ENCODE data around the gene MARCHF3.

Gene MARCHF3

GRCh38 chr5:126970517-126971017, 59.8 kb downstream of the MARCHF3 start:
- DNase-seq (ENCODE audit: extremely low spot score) = no peak
- TF ChIP-seq BHLHE40 (IDR thresholded peaks at IDR 0.05; ENCODE audit: borderline replicate concordance) (no peak), L3MBTL2 (conservative IDR thresholded peaks at IDR 0.05) (no peak), ZNF384 (IDR thresholded peaks at IDR 0.05) (no peak), TARDBP (IDR thresholded peaks at IDR 0.05) (no peak), ARNT (IDR thresholded peaks at IDR 0.05) (no peak), LEF1 (IDR thresholded peaks at IDR 0.05; ENCODE audit: borderline replicate concordance) (no peak), FOXA1 (IDR thresholded peaks at IDR 0.05) (no peak), ELF4 (IDR thresholded peaks at IDR 0.05) (no peak), HDGF (IDR thresholded peaks at IDR 0.05; ENCODE audit: borderline replicate concordance) (no peak)
- ChIA-PET POLR2A (no interaction called here), CTCF (interaction anchor here (0.7 kb wide), 1 partner anchor 114 kb away, joined by 6 read pairs; no protein-coding TSS in a partner anchor)

GRCh38 chr5:126969548-126969947, 60.8 kb downstream of the MARCHF3 start:
- POLR2A ChIA-PET = no interaction called here
- TF ChIP-seq LEF1 (IDR thresholded peaks at IDR 0.05; ENCODE audit: borderline replicate concordance) = no peak
- no peak for TF ChIP-seq NFRKB (IDR thresholded peaks at IDR 0.05)
- no peak for TF ChIP-seq TARDBP (IDR thresholded peaks at IDR 0.05)
- TF ChIP-seq FOXM1 (IDR thresholded peaks at IDR 0.05; ENCODE audit: borderline replicate concordance) = no peak
- CTCF ChIA-PET = interaction anchor here (0.6 to 0.9 kb wide), 2 partner anchors 26 to 336 kb away, joined by 3 read pairs; no protein-coding TSS in a partner anchor
- DNase-seq (ENCODE audit: extremely low spot score) = no peak

- CTCF ChIA-PET = no interaction called here
- TF ChIP-seq BHLHE40 (IDR thresholded peaks at IDR 0.05; ENCODE audit: borderline replicate concordance) = no peak
- TF ChIP-seq SUZ12 (IDR thresholded peaks at IDR 0.05) = no peak
- no peak for TF ChIP-seq LEF1 (IDR thresholded peaks at IDR 0.05; ENCODE audit: borderline replicate concordance)
- no peak for TF ChIP-seq ARNT (IDR thresholded peaks at IDR 0.05)
- TF ChIP-seq L3MBTL2 (conservative IDR thresholded peaks at IDR 0.05) = no peak
- TF ChIP-seq PKNOX1 (IDR thresholded peaks at IDR 0.05) = no peak
- TF ChIP-seq FOXK2 (IDR thresholded peaks at IDR 0.05) = no peak
- no peak for TF ChIP-seq CTBP1 (IDR thresholded peaks at IDR 0.05; ENCODE audit: borderline replicate concordance)
- no peak for TF ChIP-seq NFRKB (IDR thresholded peaks at IDR 0.05)
- no peak for DNase-seq (ENCODE audit: extremely low spot score)
Observed at GRCh38 chr5:126967808-126968466, 62.4 kb downstream of the MARCHF3 start.

GRCh38 chr5:126965487-126965886, 64.9 kb downstream of the MARCHF3 start:
- ChIA-PET POLR2A (no interaction called here), CTCF (no interaction called here)
- TF ChIP-seq L3MBTL2 (conservative IDR thresholded peaks at IDR 0.05) (no peak), SP1 (IDR thresholded peaks at IDR 0.05) (no peak)
- DNase-seq (ENCODE audit: extremely low spot score) = no peak

More at GRCh38 chr5:126967808-126968466, 62.4 kb downstream of the MARCHF3 start:
- POLR2A ChIA-PET = no interaction called here

- POLR2A ChIA-PET = no interaction called here
Observed at GRCh38 chr5:126965061-126965475, 65.3 kb downstream of the MARCHF3 start.

GRCh38 chr5:126963822-126964375, 66.5 kb downstream of the MARCHF3 start:
- TF ChIP-seq SP1 (IDR thresholded peaks at IDR 0.05) (no peak), FOXM1 (IDR thresholded peaks at IDR 0.05; ENCODE audit: borderline replicate concordance) (no peak), PKNOX1 (IDR thresholded peaks at IDR 0.05) (no peak), NFRKB (IDR thresholded peaks at IDR 0.05) (no peak), L3MBTL2 (conservative IDR thresholded peaks at IDR 0.05) (no peak), ARNT (IDR thresholded peaks at IDR 0.05) (no peak), ELF4 (IDR thresholded peaks at IDR 0.05) (no peak), CTBP1 (IDR thresholded peaks at IDR 0.05; ENCODE audit: borderline replicate concordance) (no peak), FOXK2 (IDR thresholded peaks at IDR 0.05) (no peak), FOXA1 (IDR thresholded peaks at IDR 0.05) (no peak), TARDBP (IDR thresholded peaks at IDR 0.05) (no peak), BHLHE40 (IDR thresholded peaks at IDR 0.05; ENCODE audit: borderline replicate concordance) (no peak), HDGF (IDR thresholded peaks at IDR 0.05; ENCODE audit: borderline replicate concordance) (no peak), SUZ12 (IDR thresholded peaks at IDR 0.05) (no peak), LEF1 (IDR thresholded peaks at IDR 0.05; ENCODE audit: borderline replicate concordance) (no peak), ZNF384 (IDR thresholded peaks at IDR 0.05) (no peak)
- DNase-seq (ENCODE audit: extremely low spot score) = no peak
- POLR2A ChIA-PET = no interaction called here
- CTCF ChIA-PET = no interaction called here

More at GRCh38 chr5:126965061-126965475, 65.3 kb downstream of the MARCHF3 start:
- DNase-seq (ENCODE audit: extremely low spot score) = no peak
- CTCF ChIA-PET = no interaction called here
- TF ChIP-seq ARNT (IDR thresholded peaks at IDR 0.05) (no peak), SP1 (IDR thresholded peaks at IDR 0.05) (no peak), CTBP1 (IDR thresholded peaks at IDR 0.05; ENCODE audit: borderline replicate concordance) (no peak), FOXK2 (IDR thresholded peaks at IDR 0.05) (no peak), FOXM1 (IDR thresholded peaks at IDR 0.05; ENCODE audit: borderline replicate concordance) (no peak), L3MBTL2 (conservative IDR thresholded peaks at IDR 0.05) (no peak), ZNF384 (IDR thresholded peaks at IDR 0.05) (no peak), PKNOX1 (IDR thresholded peaks at IDR 0.05) (no peak), HDGF (IDR thresholded peaks at IDR 0.05; ENCODE audit: borderline replicate concordance) (no peak), ELF4 (IDR thresholded peaks at IDR 0.05) (no peak), FOXA1 (IDR thresholded peaks at IDR 0.05) (no peak), NFRKB (IDR thresholded peaks at IDR 0.05) (no peak)
